NCI-H2029 treated with DMSO at 0.1 percent for 48 hours (cell line): ENCODE results near the gene NRG3.

Experiments used
- DNase-seq: peaks from one replicate; lab custom pipeline; 2025; lab: John Stamatoyannopoulos, UW

The NRG3 gene

DNA sequence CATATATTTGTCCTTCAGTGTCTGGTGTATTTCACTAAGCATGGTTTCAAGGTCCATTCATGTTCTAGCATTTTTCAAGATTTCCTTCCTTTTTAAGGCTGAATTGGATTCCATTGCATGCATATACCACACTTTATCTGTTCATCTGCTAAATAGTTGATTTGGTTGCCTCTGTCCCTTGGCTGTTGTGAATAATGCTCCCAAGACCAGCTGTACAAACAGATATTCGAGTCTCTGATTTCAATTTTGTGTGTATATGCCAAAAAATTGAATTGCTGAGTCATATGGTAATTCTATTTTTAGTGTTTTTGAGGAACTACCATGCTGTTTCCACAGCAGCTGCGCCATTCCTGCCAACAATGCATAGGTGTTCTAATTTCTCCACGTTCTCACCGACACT is 216.4 kb downstream of the NRG3 start:
- DNase-seq, result no peak

DNA sequence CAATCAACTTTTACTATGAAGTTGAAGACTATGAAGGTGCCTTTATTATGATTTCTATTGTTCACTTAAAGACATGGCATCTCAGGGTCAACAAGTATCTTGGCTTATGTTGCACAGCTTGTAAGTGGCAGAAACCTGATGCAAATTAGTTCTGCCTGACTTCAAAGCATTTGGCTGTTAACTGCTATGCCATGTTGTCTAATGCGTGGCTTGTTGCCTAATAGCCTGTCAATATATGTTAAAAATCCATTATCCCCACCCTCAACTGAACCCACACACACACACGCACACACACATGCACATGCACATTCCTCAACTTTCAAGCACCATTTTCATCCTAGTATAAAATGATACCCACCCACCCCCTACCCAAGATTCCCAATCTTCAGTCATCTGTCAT is 217.1 kb downstream of the NRG3 start:
- no peak for DNase-seq

DNA sequence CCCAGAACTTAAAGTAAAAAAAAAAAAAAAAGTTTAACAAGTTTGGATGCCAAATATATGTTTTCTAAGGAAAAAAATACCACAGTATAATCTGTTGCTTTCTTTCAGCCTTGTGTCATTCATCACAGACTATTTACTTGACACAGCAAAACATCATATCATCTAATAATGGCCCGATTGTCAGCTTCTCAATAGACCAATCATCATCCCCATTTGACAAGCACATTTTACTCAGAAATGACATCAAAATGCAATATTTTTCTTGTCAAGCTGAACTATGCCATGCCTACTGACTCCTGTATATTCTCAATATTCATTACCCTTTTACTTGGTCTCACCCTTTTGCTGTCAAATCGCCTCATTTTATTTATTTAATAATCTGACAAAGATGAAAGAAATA is 249.7 kb downstream of the NRG3 start:
- DNase-seq, result no peak

DNA sequence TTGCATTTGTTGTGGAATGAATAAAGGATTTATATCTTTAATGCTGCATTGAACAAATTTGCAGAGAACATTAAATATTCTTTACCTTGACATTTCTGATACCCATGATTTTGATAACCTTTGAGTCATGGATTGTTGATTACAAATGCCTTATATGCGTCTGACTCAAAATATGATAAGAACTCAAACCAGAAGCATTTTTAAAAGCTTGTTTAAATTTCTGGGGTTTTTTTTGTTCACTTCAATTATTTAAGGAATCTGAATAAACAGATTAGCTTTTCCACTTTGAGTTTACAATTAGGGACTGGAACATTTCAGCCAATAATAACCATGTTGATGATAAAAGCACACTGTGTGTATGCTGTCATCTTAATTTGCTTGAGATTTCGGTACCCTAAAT is 253.5 kb downstream of the NRG3 start:
- no peak for DNase-seq

DNA sequence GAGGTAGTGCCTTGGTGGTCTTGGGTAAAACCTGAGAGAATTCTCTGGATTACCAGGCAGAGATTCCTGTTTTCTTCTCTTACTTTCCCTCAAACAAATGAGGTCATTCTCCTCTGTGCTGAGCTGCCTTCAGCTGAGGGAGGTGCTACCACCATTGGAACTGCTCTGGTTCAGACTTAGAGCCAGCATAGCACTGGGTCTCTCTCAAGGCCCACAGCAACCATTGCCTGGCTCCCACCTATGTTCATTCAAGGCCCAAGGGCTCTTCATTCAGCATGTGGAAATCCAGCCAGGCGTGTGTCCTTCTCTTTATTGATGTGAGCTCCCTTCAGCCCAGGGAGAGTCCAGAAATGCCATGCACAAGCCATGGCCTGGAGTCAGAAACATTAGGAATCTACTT is 261.1 kb downstream of the NRG3 start:
- DNase-seq, result no peak

DNA sequence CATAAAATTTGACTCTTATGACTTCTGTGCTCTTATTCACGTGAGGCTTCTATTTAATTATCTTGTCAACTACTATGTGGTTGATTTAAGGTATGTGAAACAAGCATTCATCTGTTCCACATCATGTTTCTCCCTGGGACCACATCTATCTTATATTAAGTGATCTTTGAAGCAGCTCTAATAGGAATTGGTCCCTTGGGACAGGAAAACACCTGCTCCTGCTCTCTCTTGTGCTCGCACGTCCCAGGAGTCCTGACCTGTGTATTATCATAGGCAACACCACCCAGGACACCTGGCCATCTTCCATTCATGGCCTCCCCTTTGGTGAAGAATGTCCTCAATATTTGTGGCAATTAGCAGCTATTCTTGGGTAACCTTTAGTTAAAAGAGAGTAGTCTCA is 269.2 kb downstream of the NRG3 start:
- no peak for DNase-seq

DNA sequence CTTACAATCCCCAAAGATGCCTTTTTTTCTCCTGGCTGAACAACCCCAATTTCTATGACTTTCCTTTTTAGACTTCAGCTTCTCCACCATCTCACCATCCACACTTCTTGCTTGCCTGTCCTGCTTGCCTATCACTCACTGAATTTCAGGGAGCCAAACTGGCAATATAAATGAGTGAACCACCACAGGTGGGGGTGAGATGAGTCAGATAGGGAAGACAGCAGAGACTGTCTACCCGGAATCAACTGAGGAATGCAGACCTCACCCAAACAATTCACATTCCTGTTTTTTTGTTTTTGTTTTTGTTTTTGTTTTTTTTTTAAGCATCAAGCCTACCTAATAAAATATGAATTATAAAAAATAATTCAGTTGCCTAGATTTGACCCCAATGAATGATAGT is 273.8 kb downstream of the NRG3 start:
- no peak for DNase-seq

DNA sequence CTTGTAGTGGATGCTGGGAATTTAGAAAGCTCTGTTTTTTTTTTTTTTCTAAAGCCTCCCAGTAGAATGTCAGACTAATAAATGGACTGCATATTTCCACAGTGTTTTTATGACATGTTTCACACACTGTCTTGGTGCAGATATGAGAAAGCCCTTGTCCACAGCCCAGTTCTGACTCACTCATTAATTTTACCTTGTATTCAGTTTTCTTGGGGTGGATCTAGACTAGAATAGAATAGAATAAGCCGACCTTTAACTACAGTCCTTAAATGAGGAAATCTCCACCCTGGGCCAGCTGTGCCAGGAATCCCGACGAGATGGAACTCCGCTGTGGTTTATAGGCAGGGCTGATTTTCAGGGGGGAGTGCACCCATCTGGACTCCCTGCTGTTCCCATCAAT is 274.7 kb downstream of the NRG3 start:
- no peak for DNase-seq

DNA sequence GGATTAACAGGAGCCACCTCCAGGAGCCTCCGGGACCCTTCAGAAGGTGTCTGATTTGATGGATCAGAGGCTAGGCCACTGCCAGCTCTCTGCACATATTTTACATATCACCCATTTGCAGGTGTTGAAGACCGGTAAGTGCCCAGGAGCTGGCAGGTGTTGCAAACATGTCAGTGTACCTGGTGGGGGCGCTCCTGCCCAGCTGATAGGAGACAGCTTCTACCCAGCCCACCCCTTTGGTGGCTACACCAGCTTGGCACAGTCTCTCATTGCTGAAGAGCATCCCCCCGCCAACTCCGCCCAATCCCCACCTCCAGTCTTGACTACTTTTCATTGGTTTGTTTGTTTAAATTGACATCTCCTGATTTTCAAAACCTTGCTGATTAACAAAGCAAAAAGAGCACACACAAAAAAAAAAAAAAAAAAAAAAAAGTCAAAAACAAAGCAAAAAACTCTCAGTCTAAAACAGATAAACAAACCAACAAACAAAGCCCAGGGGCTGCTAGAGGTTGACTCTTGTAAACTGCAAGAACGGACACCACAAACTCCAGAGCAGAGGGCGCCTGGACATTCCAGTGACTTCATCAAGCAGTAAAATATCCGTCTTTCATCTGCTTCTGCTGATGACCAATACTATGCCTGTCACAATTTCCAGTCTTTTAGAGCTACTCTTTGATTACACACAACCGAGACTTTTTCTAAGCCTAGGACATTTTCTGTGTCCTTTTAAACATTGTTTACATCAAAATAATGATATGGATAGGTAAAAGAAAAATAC is 275.3 kb downstream of the NRG3 start:
- DNase-seq, result no peak

DNA sequence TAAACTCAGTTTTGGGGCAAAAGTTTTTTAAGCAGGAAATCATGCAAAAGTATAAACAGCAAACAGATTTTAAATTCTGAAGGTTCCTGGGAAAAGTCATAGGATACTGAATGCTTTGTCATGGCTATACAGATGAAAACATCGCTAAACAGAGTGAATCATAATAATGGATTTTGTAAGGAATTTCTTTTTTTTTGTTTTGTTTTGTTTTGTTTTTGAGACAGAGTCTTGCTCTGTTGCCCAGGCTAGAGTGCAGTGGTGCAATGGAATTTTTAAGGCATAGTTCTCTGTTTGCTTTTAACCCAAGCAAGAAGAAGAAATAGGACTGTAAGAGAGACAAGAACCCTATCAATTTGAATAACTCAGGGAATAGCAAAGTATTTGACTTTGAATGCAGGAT is 285.3 kb downstream of the NRG3 start:
- no peak for DNase-seq

DNA sequence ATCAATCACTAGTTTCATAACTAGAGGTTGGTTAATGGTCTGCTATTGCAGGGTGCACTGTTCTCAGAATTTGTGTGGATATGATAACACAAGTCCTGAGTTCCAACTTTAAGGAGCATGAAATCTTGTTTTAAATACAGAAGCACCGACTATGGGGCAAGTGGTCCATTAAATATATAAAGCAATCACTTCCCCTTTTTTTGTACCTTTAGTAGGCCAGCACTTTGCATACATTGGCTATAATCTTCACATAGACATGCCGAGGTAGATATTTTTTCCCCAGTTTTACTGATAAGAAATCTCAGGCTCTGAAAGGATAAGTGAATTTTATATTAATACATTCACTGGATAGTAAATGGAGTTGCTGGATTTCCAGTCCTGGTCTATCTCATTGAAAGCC is 286.3 kb downstream of the NRG3 start:
- DNase-seq, result no peak

DNA sequence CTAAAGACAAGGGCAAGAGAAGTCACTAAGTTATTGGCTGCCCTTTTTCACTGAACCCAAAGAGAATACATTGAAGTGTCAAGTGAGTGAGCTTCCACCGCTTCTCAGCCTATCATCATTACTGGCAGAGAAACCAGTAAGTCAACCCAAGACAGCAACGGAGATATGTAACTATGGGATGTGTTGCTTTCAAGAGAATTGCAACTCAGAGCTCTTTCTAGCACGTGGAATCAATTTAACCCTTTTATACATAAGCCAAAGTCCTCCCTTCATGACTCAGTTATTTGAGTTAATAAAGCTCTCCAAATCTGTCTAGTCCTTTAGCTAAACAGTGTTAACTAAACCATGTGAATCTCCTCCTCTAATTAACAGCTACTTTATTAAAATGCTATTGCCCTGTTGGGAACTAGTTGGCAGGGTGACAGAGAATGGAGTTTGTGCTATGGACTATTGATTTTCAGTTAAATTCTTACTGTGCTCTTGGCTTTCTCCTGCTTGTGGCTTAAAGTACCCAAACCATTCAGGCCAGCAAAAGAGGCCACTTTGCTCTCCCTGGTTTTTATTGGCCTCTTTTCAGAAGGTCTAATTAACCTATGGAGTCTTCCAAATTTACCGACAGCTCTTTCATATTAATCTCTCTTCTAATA is 287.7 kb downstream of the NRG3 start:
- no peak for DNase-seq

DNA sequence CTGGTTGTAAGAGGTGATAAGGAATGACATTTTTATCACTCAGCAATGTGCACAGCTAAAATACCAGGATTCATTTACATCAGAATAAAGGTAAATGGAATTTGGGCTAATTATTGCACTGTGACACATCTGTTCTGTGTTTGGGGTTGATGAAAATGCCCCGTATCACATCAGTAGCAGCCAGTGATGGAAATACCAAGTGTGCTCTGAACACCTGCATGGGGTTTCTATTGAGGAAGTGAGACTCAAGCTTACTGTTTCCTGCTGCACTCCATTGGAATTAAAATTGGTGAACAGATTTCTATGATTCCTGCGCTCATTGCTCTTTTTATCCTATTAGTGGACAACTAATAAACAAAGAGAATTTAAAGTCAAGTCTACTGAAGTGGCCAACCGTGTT is 296.9 kb downstream of the NRG3 start:
- no peak for DNase-seq

DNA sequence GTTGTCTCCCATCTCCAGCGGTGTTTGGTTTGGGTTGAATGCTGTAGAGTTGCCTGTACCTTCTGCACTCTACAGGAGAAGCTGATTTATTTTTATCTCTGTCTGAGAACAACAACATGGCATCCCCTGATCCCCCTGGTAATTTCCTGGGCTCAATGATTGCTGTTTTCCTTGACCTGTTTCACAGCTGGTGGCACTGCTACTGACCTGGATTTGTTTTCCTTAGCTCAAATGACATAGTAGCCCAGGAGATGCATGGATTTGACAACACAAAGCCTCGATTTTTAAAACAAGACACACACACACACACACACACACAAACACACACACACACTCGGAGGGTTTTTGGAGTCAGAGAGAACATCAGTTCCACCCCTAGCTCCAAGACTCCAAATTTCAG is 301.6 kb downstream of the NRG3 start:
- no peak for DNase-seq

DNA sequence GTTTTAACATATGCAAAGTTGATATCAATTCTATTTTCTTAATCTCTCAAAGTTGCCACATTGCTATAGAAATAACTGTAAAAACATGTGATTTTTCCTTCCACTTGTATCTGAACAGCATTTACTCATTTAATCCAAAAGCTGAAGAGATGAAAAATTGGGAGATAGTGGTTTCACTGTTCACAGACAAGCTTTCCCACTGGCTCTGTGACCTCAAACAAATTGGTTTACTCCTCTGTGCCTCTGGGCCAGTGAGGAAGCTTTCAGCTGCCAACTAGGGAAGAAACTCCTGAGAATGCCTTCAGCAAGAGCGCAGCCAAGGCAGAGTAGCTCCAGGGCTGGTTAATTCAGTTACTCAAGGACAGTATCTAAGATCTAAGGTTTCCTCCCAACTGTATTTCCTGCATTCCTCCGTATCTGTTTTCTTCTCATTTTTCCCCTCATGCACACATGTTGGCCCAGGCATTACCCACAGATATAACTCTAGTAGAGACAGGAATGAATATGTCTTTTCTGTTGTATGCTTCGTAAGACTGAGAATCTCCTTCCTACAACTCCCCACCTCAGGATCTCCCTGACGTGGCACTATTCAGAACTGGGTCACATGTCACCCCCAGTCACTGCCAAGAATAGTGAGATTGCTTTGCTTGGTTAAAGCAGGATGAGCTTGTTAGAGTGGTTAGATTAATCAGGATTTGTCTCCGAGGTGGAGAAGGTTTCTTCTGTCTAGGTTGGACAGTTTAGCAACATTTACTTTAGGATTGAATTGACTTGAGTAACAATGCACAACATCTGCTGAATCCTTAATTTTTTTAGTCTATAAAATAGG is 315.7 kb downstream of the NRG3 start:
- DNase-seq, result no peak

DNA sequence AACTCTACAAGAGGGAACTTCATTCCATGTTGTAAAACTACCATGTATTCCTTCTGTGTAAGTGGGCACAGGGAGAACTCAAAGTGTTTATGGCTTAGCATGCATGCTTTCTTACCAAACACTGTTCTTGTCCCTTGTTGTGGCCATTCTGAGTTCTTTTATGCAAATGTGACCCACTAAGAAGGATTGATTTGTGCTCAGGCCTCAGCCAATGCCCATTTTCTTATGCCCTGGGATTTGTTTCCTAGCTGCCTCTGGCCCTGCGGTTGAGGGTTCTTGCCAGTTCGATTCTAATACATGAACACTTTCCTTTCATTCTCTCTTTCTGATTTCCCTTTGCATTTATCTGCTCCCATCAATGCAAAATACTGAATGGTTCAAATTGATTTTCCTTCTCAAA is 316.7 kb downstream of the NRG3 start:
- no peak for DNase-seq

DNA sequence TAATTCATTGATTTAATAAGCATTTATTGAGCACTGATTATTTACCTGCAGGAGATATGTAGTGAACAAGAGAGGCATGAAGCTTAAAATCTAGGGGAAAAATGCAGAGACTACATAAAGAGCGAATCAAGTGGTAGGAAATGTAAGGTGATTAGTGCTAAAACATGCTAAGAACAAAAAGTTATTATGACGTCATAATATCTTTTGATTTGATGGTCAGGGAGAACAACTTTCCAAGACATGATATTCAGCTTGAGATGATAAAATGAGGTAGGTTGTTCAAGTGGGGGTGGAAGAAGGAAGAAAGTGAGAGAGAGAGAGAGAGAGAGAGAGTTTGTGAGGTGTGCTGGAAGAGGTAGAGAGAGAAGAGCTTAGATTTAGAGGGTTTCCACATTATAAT is 317.7 kb downstream of the NRG3 start:
- DNase-seq, result no peak

DNA sequence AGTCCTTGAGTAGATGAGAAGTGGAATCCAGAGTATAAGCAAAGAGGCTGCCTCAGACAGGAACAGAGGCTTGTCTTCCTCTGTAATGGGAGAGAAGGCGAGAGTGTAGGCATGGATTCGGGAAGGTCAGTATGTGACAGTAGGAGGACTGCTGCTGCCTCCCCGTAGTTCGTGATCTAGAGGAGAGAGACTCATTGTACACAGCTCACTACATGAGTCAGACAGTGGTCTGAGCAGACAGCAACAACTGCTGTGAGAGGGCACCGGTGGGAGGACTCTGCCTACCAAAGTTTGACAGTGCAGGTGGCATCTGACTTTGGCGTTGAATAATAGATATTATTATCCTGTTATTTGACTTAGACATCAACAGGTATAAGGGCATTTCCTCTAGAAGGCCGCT is 319.4 kb downstream of the NRG3 start:
- no peak for DNase-seq

DNA sequence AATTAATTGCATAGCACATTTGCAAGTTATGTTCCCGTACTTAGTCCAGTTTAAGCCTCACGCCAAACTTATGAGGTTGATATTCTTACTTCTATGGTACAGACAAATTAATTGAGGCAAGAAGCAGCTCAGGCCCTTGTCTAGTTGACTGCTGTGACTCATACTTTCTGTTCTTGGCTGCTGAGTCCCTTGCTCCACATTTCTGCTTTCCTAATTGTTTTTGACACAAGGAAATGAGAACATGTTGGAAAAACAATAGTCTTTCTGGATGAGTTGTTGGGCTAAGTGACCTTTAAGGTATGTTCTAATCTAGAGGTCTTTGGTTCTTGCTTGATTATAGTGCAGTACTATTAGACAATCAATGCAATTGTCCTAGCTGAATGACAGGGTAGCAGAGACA is 331.8 kb downstream of the NRG3 start:
- DNase-seq, result no peak

DNA sequence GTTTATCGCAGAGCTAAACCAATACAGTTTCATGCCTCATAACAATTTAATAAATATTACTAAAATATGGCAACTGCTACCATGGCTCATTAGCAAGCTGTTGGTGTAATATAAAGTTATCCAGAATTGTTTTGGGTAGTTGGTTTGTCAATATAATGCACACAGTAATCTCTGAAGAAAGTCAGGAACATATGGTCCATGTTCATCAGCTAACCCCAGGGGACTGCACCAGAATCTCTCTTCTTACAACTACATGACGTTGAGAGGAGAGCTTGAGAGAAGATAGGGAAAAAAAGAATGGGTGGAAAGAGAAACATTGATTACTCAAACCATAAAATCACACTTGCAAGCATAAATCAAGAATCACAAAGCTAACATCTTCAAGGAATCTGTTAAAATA is 333.7 kb downstream of the NRG3 start:
- DNase-seq, result no peak

DNA sequence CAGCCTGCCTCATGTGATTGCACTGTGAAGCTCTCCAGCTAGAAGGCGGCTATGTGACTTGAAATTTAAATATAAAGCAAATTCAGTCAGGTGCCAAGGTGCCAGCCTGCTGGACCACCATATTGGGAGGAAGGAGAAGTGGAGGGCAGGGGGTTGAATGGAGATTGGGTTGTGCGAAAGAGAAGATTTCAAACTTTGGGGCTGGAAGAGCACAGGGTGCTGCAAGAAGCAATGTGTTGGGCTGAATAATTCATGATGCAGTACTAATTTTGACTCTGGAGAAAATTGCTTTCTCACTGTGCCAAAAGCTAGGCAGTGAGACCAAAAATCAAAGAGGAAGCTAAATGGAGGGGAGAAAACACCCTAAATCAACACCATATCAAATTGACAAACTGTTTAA is 335.3 kb downstream of the NRG3 start:
- DNase-seq, result no peak

DNA sequence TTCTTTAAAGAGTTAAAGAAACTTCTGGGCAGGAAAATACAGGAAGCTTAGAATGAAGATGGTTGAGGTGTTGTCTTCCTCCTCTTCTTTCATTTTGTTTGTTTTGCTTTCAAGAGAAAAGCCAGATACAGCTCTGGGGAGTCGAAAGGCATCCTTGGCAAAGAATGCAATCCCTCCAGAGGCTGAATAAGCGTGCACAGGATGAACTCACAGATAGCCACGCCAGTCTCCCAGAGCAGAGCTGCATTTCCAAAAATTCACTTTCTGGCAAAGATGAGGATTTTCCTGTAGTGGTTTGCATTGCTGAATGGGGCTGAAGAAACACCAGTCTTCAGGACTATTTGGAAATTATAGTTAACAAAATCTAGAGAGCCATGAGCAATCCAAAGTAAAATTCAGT is 336.4 kb downstream of the NRG3 start:
- DNase-seq, result no peak

DNA sequence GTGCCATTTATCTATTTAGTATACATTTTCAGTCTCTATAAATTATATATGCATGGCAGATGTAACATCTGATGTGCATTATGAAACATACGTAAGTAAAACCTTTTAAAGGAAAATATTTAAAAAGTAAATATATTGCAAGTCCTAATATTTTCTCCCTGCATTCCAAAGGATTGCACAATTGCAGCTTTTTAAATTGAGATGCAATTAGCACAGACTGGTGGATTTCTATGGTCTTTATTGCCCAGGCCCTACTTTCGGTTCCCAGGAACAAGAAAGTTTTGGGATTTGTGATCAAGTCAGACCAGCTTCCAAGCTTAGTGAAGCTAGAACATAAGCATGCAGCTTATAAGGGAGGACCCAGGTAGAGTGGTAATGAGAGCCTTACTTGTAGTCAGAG is 337.8 kb downstream of the NRG3 start:
- DNase-seq, result no peak
